K562 (cell line): ENCODE measurements around the gene EML2. TPM values are rescaled to one million over a fixed set of nuclear protein-coding genes. Genes with fewer than 3 reads are reported as not detected.

Experiments
- KAT8 ChIP-seq: fragments of 450-650 bp; IDR thresholded peaks from 2 replicates; pipeline ENCODE4 v1.6.1; 2016; ENCODE audit warnings: low read depth, mild to moderate bottlenecking
- NR4A1 ChIP-seq, 2 experiments: fragments of 250-450 bp in 1 of 2; fragments of 450-650 bp in 1 of 2; sonication (Bioruptor Pico) in 1 of 2; IDR thresholded peaks; 2 replicates each; pipeline versions ENCODE4 v1.4.0 to v1.6.1; 2016 to 2020; ENCODE audit warnings: mild to moderate bottlenecking in 2 of 2, missing compliant biosample characterization in 1 of 2, missing genetic modification characterization in 1 of 2, moderate library complexity in 1 of 2
- PKNOX1 ChIP-seq: fragments of 450-650 bp; IDR thresholded peaks from 2 replicates; pipeline ENCODE4 v1.6.1; 2016
- POLR2G ChIP-seq: fragments of 200-400 bp; formaldehyde crosslinking; IDR thresholded peaks from 2 replicates; pipeline ENCODE4 v1.6.1; 2017; ENCODE audit warnings: low read depth, mild to moderate bottlenecking, antibody characterized with exemption, low read length, moderate library complexity
- polyA plus RNA-seq, 8 experiments: library from polyadenylated mRNA; depleted of rRNA in 4 of 8; stranded (reverse) in 5 of 8; unstranded in 3 of 8; fragments of >200 nt; fragmentation: Nextera tagmentation in 2 of 8; fragmentation: Illumina TruSeq in 1 of 8; extraction: Ambion mirVana in 2 of 8; extraction: Trizol in 1 of 8; gene quantifications; 2 replicates each; pipeline versions ENCODE4 v1.2.1 to v1.2.3, GENCODE V29; 2011 to 2014; ENCODE audit warnings: inconsistent platforms in 1 of 8, missing spikeins in 1 of 8
- total RNA-seq, 7 experiments: library from RNA; depleted of rRNA in 6 of 7; stranded (reverse); fragments of >200 nt in 6 of 7; fragmentation: Illumina TruSeq in 2 of 7; extraction: Trizol in 2 of 7; gene quantifications; 2 replicates each; pipeline versions ENCODE4 v1.2.1 to v1.2.3, GENCODE V29; 2011 to 2021; ENCODE audit warnings: low replicate concordance in 1 of 7
- TF ChIP-seq, protein P1 (sequence below): fragments of 450-650 bp; conservative IDR thresholded peaks from 2 replicates; pipeline ENCODE4 v1.6.1; 2016; ENCODE audit warnings: missing genetic modification characterization, low read depth, mild to moderate bottlenecking, missing compliant biosample characterization, moderate library complexity
- TF ChIP-seq, protein P2 (sequence below): sonication (generic); formaldehyde crosslinking; IDR thresholded peaks from 2 replicates; pipeline ENCODE4 v1.4.0; 2020; ENCODE audit warnings: mild to moderate bottlenecking, missing genetic modification reagents
- TF ChIP-seq, protein P3 (sequence below), 2 experiments: fragments of 450-650 bp in 1 of 2; sonication (generic) in 1 of 2; formaldehyde crosslinking in 1 of 2; IDR thresholded peaks; 2 replicates each; pipeline versions ENCODE4 v1.7.1 to v1.9.0; 2016 to 2022; ENCODE audit warnings: inconsistent platforms in 1 of 2, mild to moderate bottlenecking in 1 of 2, missing genetic modification reagents in 1 of 2
- TF ChIP-seq, protein P4 (sequence below): sonication (generic); formaldehyde crosslinking; IDR thresholded peaks from 2 replicates; pipeline ENCODE4 v1.8.1; 2023; ENCODE audit warnings: mild to moderate bottlenecking, missing genetic modification reagents, moderate library complexity

EML2 gene
- total and polyA plus RNA-seq, 9 of the 15 experiments (the other 6 are each of a cell fraction or from before 2014, with no cell fraction given), result 2.6 to 69.6 (median 24.8) TPM

DNA sequence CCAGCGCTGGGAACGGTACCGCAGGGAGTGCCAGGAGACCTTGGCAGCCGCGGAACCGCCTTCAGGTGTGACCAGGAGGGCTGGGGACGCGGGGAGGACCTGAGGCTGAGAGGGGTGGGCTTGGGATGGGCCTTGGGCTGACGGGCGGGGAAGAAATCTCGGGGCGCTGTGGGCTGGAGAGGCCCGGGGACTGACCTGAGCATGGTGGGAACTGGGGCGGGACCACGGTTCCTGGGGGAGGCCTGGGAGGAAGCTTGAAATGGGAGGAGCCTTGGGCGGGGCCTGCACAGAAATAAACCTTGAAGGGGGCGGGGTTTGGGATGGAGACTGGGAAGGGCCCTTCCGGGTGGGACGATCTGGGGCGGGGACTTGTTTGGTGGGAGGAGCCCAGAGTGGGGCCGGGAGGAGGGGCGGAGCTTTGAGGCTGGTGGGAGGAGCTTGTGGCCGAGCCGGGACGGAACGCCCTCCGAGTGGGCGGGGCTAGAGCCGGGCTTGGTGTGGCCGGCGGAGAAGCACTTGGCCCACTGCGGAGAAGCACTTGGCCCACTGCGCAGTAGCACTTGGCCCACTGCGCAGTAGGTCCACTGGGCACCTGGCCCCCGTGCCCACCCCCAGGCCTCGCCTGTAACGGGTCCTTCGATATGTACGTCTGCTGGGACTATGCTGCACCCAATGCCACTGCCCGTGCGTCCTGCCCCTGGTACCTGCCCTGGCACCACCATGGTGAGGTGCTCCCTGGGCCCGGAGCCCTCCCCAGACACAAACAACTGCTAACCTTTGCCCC, 31.7 kb upstream of the EML2 start (continued):
- TF ChIP-seq, protein P1, sequence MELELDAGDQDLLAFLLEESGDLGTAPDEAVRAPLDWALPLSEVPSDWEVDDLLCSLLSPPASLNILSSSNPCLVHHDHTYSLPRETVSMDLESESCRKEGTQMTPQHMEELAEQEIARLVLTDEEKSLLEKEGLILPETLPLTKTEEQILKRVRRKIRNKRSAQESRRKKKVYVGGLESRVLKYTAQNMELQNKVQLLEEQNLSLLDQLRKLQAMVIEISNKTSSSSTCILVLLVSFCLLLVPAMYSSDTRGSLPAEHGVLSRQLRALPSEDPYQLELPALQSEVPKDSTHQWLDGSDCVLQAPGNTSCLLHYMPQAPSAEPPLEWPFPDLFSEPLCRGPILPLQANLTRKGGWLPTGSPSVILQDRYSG (tag), result no peak
- TF ChIP-seq KAT8 (no peak), NR4A1 (CRISPR knock-in tag; IDR thresholded peaks at IDR 0.05) (no peak), NR4A1 (tag; IDR thresholded peaks at IDR 0.05) (no peak), POLR2G (peak; percentile 68), PKNOX1 (no peak)
- TF ChIP-seq, protein P2, sequence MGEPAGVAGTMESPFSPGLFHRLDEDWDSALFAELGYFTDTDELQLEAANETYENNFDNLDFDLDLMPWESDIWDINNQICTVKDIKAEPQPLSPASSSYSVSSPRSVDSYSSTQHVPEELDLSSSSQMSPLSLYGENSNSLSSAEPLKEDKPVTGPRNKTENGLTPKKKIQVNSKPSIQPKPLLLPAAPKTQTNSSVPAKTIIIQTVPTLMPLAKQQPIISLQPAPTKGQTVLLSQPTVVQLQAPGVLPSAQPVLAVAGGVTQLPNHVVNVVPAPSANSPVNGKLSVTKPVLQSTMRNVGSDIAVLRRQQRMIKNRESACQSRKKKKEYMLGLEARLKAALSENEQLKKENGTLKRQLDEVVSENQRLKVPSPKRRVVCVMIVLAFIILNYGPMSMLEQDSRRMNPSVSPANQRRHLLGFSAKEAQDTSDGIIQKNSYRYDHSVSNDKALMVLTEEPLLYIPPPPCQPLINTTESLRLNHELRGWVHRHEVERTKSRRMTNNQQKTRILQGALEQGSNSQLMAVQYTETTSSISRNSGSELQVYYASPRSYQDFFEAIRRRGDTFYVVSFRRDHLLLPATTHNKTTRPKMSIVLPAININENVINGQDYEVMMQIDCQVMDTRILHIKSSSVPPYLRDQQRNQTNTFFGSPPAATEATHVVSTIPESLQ (CRISPR knock-in tag), result no peak
- TF ChIP-seq, protein P3, sequence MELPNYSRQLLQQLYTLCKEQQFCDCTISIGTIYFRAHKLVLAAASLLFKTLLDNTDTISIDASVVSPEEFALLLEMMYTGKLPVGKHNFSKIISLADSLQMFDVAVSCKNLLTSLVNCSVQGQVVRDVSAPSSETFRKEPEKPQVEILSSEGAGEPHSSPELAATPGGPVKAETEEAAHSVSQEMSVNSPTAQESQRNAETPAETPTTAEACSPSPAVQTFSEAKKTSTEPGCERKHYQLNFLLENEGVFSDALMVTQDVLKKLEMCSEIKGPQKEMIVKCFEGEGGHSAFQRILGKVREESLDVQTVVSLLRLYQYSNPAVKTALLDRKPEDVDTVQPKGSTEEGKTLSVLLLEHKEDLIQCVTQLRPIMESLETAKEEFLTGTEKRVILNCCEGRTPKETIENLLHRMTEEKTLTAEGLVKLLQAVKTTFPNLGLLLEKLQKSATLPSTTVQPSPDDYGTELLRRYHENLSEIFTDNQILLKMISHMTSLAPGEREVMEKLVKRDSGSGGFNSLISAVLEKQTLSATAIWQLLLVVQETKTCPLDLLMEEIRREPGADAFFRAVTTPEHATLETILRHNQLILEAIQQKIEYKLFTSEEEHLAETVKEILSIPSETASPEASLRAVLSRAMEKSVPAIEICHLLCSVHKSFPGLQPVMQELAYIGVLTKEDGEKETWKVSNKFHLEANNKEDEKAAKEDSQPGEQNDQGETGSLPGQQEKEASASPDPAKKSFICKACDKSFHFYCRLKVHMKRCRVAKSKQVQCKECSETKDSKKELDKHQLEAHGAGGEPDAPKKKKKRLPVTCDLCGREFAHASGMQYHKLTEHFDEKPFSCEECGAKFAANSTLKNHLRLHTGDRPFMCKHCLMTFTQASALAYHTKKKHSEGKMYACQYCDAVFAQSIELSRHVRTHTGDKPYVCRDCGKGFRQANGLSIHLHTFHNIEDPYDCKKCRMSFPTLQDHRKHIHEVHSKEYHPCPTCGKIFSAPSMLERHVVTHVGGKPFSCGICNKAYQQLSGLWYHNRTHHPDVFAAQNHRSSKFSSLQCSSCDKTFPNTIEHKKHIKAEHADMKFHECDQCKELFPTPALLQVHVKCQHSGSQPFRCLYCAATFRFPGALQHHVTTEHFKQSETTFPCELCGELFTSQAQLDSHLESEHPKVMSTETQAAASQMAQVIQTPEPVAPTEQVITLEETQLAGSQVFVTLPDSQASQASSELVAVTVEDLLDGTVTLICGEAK (IDR thresholded peaks at IDR 0.05), result no peak
- TF ChIP-seq, protein P3 (CRISPR knock-in tag; IDR thresholded peaks at IDR 0.05), result no peak
- TF ChIP-seq, protein P4, sequence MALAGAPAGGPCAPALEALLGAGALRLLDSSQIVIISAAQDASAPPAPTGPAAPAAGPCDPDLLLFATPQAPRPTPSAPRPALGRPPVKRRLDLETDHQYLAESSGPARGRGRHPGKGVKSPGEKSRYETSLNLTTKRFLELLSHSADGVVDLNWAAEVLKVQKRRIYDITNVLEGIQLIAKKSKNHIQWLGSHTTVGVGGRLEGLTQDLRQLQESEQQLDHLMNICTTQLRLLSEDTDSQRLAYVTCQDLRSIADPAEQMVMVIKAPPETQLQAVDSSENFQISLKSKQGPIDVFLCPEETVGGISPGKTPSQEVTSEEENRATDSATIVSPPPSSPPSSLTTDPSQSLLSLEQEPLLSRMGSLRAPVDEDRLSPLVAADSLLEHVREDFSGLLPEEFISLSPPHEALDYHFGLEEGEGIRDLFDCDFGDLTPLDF (CRISPR knock-in tag), result no peak
